NCI-H2029 treated with DMSO at 0.1 percent for 48 hours (cell line): ENCODE results near the gene PKNOX1.
"Not testable (repeated sequence)": the region's sequence is repeated elsewhere in the genome, so short reads cannot be mapped to it uniquely, and the experiment has no call there.

Source experiments
- DNase-seq: peaks from one replicate; lab custom pipeline; 2025; lab: John Stamatoyannopoulos, UW

Gene PKNOX1

GRCh38 chr21:43053112-43053511 lies 78.8 kb downstream of the PKNOX1 start:
- DNase-seq: not testable (repeated sequence)

GRCh38 chr21:43062955-43063664 lies 88.7 kb downstream of the PKNOX1 start:
- not testable (repeated sequence) for DNase-seq

- DNase-seq: not testable (repeated sequence)
These were observed 90.0 kb downstream of the PKNOX1 start for GRCh38 chr21:43064265-43064917.

GRCh38 chr21:43065991-43066390 lies 91.6 kb downstream of the PKNOX1 start:
- DNase-seq: not testable (repeated sequence)

- not testable (repeated sequence) for DNase-seq
These were observed 92.3 kb downstream of the PKNOX1 start for GRCh38 chr21:43066690-43067089.

- not testable (repeated sequence) for DNase-seq
These were observed 93.7 kb downstream of the PKNOX1 start for GRCh38 chr21:43068065-43068464.

GRCh38 chr21:43069682-43070081 lies 95.3 kb downstream of the PKNOX1 start:
- DNase-seq: not testable (repeated sequence)

GRCh38 chr21:43072742-43073141 lies 98.4 kb downstream of the PKNOX1 start:
- DNase-seq: not testable (repeated sequence)

- DNase-seq: not testable (repeated sequence)
These were observed 100.2 kb downstream of the PKNOX1 start for GRCh38 chr21:43074401-43075169.

- DNase-seq: not testable (repeated sequence)
These were observed 101.0 kb downstream of the PKNOX1 start, which contains the start of gene CBS for GRCh38 chr21:43075170-43076022. CBS (minus strand) TSS chr21:43075835; CDS start chr21:43072193, 3,642 bp downstream.

GRCh38 chr21:43076023-43076637 lies 101.8 kb downstream of the PKNOX1 start:
- DNase-seq: not testable (repeated sequence)

GRCh38 chr21:43076643-43077042 lies 102.3 kb downstream of the PKNOX1 start:
- not testable (repeated sequence) for DNase-seq

- DNase-seq: not testable (repeated sequence)
These were observed 108.4 kb downstream of the PKNOX1 start for GRCh38 chr21:43082587-43083300.
